ENCODE measurements around the gene PRL. TPM values are rescaled to one million over a fixed set of nuclear protein-coding genes. Genes with fewer than 3 reads are reported as not detected.

The PRL gene
- total RNA-seq, 4 donors from 2014 or later, result not detected

- H3K4me1 ChIP-seq, result peaks cover 0 to 7% (median 0%) of the 10 kb centered on the region in 3 donors
- ATAC-seq, result no peak
- no peak overlapping the region for H3K27ac ChIP-seq
- H3K27me3 ChIP-seq, result no peaks in the 10 kb centered on the region
- H3K36me3 ChIP-seq, result no peaks in the 10 kb centered on the region
- TF ChIP-seq POLR2A (IDR thresholded peaks at IDR 0.05) (no peak), EP300 (IDR thresholded peaks at IDR 0.05) (no peak), POLR2AphosphoS5 (IDR thresholded peaks at IDR 0.05) (no peak), CTCF (IDR thresholded peaks at IDR 0.05) (no peak)
- no peaks in the 10 kb centered on the region for H3K9me3 ChIP-seq
- no peak overlapping the region for H3K4me3 ChIP-seq
Observed at GRCh38 chr6:22325481-22325880, 28.6 kb upstream of the PRL start.

DNA sequence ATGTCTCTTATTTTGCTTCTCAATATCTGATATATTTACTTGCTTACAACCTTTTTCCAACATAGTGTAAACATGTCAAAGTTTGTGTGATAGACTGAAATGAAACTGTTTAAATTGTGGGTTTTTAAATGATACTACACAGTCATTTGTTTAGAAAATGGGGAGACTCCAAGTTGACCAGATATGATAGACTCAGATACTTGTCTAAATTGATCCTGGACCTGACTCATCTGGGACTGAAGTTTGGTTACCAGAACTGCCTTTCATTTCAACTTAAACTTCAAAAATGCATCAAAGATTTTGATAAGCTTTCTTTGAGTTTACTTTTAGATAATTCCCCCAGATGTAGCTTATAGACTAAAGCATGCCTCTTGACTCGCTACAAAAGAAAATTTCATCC, 27.0 kb upstream of the PRL start:
- Histone ChIP-seq H3K27ac (no peak overlapping the region), H3K4me1 (peaks cover 0 to 7% (median 0%) of the 10 kb centered on the region in 3 donors)
- WGBS, 2 donors (ENCODE audit: low coverage in 1 of 2), result 100% methylated on average over 1 of the region's 1 CpG

GRCh38 chr6:22322103-22323030, 25.5 kb upstream of the PRL start:
- 44 to 60% methylated on average over 6 to 7 of the region's 7 CpGs for WGBS, 2 donors (ENCODE audit: low coverage in 1 of 2)
- H3K4me1 ChIP-seq, result peaks cover 0 to 7% (median 0%) of the 10 kb centered on the region in 3 donors
- no peak for ATAC-seq
- TF ChIP-seq EP300 (IDR thresholded peaks at IDR 0.05) (no peak), CTCF (IDR thresholded peaks at IDR 0.05) (no peak), POLR2A (IDR thresholded peaks at IDR 0.05) (no peak), POLR2AphosphoS5 (IDR thresholded peaks at IDR 0.05) (no peak)
- no peaks in the 10 kb centered on the region for H3K9me3 ChIP-seq
- no peaks in the 10 kb centered on the region for H3K27me3 ChIP-seq
- no peaks in the 10 kb centered on the region for H3K36me3 ChIP-seq
- H3K27ac ChIP-seq, result no peak overlapping the region
- no peak overlapping the region for H3K4me3 ChIP-seq

More for the DNA sequence above, 27.0 kb upstream of the PRL start:
- no peaks in the 10 kb centered on the region for H3K27me3 ChIP-seq
- H3K4me3 ChIP-seq, result no peak overlapping the region
- H3K36me3 ChIP-seq, result no peaks in the 10 kb centered on the region
- no peak for ATAC-seq
- no peaks in the 10 kb centered on the region for H3K9me3 ChIP-seq
- TF ChIP-seq EP300 (IDR thresholded peaks at IDR 0.05) (no peak), POLR2A (IDR thresholded peaks at IDR 0.05) (no peak), POLR2AphosphoS5 (IDR thresholded peaks at IDR 0.05) (no peak), CTCF (IDR thresholded peaks at IDR 0.05) (no peak)

DNA sequence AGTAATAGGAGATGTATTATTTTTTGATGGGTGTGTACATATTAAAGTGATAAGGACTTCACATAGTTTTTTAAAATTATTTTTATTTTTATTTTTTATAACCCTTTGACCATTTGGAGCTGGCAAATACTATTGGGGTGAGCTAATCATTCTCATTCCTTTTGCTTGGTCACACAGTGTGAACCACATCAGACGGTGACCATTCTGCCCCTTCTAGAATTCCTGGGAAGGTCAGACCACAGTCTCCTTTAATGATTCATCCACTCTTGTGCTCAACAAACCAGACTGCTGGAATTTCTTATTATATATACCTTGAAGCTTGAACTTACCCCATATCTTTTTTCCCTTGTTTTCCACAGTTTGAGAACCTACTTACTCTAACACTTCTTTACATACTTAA, 23.9 kb upstream of the PRL start:
- Histone ChIP-seq H3K4me3 (no peak overlapping the region), H3K36me3 (no peaks in the 10 kb centered on the region), H3K27ac (no peak overlapping the region), H3K27me3 (no peaks in the 10 kb centered on the region), H3K9me3 (no peaks in the 10 kb centered on the region), H3K4me1 (peaks cover 0 to 7% (median 0%) of the 10 kb centered on the region in 3 donors)
- TF ChIP-seq CTCF (IDR thresholded peaks at IDR 0.05), result no peak
- no peak for TF ChIP-seq POLR2A (IDR thresholded peaks at IDR 0.05)
- TF ChIP-seq EP300 (IDR thresholded peaks at IDR 0.05), result no peak
- no peak for TF ChIP-seq POLR2AphosphoS5 (IDR thresholded peaks at IDR 0.05)
- WGBS, 2 donors (ENCODE audit: low coverage in 1 of 2), result 40 to 75% methylated on average over 1 of the region's 1 CpG
- ATAC-seq, result no peak

DNA sequence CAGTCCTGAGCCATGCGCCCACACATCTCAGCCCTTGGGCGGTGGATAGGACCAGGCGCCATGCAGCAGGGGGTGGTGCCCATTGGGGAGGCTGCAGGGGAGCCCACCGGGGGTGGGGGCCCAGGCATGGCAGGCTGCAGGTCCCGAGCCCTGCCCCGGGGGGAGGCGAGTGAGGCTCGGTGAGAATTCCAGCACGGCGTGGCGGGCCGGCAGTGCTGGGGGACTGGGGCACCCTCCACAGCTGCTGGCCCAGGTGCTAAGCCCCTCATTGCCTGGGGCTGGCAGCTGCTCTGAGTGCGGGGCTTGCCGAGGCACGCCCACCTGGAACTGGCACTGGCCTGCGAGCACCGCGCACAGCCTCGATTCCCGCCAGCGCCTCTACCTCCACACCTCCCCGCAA, 21.6 kb upstream of the PRL start:
- Histone ChIP-seq H3K9me3 (peaks cover 0 to 8% (median 0%) of the 10 kb centered on the region in 3 donors), H3K27me3 (no peaks in the 10 kb centered on the region), H3K4me1 (peaks cover 0 to 7% (median 0%) of the 10 kb centered on the region in 3 donors), H3K27ac (no peak overlapping the region), H3K4me3 (no peak overlapping the region), H3K36me3 (no peaks in the 10 kb centered on the region)
- TF ChIP-seq CTCF (IDR thresholded peaks at IDR 0.05), result no peak
- TF ChIP-seq POLR2AphosphoS5 (IDR thresholded peaks at IDR 0.05), result no peak
- TF ChIP-seq EP300 (IDR thresholded peaks at IDR 0.05), result no peak
- no peak for TF ChIP-seq POLR2A (IDR thresholded peaks at IDR 0.05)
- no CpG with 5 or more reads among the region's 22 CpGs for WGBS, 2 donors (ENCODE audit: low coverage in 1 of 2)
- no peak for ATAC-seq
